GM23248 (cell line): ENCODE measurements around the gene LCORL.
A peak's percentile ranks its signal among the peaks of the same experiment; 100 is the strongest.

Experiments
- EZH2 ChIP-seq: fragments of 200-600 bp; sonication (generic); IDR thresholded peaks from 2 replicates; pipeline ENCODE4 v1.6.1; 2018; ENCODE audit warnings: antibody characterized with exemption, mild to moderate bottlenecking; ENCODE audit not compliant: insufficient read depth, poor library complexity, severe bottlenecking
- EZH2phosphoT487 ChIP-seq: fragments of 200-600 bp; sonication (generic); IDR thresholded peaks from 2 replicates; pipeline ENCODE4 v1.6.1; 2018; ENCODE audit warnings: antibody characterized with exemption, moderate library complexity, mild to moderate bottlenecking, low read depth; ENCODE audit not compliant: insufficient read depth

DNA sequence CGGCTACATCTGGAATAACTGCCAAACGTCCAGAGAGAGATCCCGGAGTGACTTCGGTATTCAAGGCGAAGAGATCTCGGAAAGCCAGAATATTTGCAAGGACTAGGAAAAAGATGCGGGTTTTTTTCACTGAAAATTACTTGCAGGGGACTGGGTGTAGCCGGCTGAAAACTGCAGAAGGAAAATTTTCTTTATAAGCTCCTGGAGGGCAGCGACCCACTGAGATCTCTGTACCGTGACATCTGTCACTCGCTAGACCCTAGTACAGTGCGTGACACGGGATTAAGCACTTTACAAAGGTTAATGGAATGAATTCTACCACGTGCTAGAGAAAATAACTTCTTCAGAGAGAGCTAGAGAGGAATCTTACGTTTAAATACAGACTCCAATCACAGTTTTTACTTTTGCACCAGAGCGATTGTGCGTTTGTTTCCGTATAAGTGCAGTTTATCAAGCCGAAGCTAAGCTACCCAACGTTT lies 1.1 kb upstream of the LCORL start:
- TF ChIP-seq EZH2: no peak
- TF ChIP-seq EZH2phosphoT487: 0 out of 2 replicates have a peak, but pooled peaks have one; percentile 26
